Middle frontal gyrus (tissue), 1 donor: ENCODE measurements around the gene AADACL4.

Experiments used
- DNase-seq: peaks from one replicate; pipeline ENCODE4 v3.0.0-alpha.2; 2015; ENCODE audit warnings: low spot score; ENCODE audit errors: extremely low spot score

The AADACL4 gene

DNA sequence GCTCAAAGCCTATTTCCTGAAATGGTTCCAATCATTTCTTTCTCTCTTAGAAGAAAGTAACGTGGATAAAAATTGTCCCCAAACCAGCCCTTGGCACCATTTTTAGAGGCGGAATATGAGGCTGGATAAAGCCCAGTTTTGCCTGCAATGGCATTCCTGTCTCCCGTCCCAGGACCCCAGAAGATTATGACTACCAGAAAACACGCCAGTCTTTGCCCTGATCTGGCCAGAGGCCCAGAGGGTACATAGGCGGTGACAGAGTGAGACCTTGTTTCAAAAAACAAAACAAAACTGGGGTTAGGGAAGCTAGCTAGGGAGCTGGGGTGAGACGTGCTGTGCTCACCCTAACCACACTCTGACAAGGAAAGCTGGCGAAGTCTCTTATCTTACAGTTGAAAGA, at the start of gene AADACL4:
Gene AADACL4, plus strand, starts transcription at position 301 of the 400 bp plus-strand sequence. CDS start 462 bp downstream, outside the sequence.
- no peak for DNase-seq

DNA sequence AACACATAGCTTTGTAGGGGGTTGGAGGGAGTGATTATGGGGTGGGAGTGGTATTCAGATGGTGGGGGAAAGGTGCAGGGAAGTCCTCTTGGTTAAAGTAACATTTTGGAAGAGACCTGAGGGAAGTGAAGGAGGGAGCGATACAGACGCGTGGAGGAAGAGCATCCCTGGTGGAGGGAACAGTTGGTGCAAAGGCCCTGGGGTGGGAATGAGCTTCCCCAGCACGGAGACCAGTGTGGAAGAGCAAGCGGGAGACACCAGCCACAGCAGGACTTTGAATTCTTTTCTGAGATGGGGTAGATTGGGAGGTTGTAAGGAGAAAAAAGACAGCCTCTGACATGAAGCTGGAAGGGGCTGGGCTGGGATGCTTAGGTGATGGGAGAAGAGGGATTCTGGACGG, 49.4 kb upstream of the AADACL4 start:
- DNase-seq = no peak

DNA sequence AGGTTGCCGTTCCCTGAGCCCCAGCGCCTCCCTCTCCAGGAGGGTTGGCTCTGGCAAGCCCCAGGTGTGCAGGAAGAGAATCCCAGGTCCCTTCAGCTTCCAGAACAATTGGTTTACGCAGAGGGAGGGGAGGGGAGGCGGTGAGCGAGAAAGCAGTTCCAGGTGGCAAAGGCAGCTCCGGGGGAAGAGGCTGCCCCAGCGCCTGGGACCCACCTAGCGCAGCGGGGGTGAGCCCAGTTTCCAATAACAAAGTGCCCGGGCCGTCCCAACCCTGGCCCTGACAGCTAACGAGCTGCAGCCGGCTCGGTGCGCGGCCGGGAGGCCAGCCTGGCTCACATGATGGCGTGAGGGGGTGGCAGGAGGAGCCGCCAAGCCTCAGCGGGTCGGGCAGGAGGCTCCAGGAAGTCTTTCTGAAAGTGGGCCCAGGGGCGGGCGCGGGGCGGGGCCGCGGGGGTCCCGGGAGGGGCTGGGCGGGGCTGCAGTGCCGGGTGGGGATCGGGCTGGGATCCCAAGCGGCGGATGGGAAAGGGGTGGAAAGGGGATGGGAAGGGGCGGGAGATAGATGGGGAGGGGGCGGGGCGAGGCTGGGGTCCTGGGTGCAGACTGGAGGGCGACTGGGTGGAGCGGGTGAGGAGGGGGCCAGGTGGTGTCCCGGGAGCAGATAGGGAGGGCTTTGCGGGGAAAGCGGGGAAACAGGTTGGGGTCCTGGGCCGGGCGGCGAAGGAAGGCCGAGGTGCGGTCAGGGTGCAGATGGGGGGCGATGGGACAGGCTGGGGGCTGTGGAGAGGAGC, 48.7 kb upstream of the AADACL4 start:
- DNase-seq = no peak

DNA sequence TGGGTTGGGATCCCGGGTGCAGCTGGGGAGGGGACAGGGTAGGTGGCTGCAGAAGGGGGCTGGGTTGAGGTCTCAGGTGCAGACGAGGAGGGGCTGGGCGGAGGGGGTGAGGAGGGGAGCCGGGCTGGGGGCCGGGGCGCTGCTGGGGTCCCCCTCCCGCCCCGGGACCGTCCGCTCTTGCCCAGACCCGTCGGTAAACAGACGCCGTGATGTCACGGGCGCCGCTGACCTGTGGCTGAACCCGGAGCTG, 48.2 kb upstream of the AADACL4 start:
- DNase-seq = no peak

DNA sequence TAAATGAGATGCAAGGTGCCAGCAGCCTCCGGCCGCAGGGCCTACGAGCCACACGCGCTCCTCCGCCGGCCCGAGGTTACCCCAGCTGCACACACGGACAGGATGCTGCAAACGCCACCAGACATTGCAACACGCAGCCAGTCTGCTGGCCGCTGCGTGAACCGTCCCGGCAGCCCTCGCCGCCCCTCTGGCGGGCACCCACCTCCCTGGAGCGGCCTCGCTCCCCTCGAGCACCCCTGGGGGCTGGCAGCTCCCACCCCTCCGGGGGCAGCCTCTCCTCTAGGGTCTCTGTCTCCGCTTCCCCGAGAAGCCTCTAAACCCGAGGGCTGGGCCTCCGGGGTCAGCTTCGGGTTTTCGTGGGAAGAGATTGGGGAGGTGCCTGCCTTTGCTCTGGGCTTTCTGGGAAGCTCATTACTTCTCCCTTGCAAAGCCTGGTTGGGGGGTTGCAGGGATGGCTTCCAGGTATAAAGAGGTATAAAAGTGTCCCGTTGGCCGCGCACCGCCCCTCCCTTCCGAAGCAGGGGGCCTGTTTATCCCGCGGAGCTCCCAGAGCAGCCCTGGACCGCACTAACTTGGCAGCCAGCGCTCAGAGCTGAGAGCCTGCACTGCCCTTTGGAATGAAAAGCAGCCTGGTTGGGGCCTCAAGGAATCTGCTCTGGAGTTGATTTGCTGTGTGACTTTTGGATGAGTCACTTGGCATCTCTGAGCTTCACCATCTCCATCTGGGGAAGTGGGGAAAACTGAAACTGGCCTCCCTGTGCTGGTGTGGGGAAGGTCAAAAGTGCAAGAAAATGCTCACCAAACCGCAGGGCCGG, 47.7 kb upstream of the AADACL4 start:
- DNase-seq = no peak

DNA sequence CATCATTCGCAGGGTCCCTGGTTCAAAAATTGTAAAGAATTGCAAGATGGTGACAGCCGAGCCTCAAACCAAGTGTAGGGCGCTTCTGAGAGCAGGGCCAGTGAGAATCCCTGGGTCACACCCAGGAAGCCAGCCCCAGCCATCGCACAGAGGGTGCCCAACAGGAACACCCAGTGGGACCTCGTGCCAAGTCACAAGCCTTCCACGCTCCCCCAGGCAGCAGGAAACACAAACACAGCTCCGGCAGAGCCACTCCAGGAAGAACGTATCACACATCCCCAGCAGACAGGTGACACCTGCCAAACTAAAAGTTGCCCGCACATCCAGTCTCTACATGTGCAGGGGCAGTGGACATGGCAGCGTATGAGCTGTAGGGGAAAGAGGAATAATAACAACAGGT, 46.1 kb upstream of the AADACL4 start:
- no peak for DNase-seq

DNA sequence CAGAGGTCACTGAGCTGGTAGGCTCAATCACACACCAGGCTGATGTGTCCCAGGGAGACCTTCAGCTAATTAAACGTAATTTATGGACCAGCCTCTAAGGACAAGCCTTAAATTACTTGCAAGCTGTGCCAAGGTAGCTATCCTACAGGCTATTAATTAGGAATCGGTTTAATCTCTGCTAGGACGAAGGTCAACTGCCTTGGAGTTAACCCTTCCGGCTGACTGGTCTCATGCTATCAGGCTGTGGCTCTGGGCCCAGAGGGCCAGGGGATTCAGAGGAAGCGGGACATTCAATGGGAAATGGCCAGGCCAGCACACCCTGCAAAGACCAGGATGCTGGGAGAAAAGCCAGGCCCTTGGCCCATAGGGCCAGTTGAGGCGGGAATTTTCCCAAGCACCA, 44.9 kb upstream of the AADACL4 start:
- DNase-seq = no peak

DNA sequence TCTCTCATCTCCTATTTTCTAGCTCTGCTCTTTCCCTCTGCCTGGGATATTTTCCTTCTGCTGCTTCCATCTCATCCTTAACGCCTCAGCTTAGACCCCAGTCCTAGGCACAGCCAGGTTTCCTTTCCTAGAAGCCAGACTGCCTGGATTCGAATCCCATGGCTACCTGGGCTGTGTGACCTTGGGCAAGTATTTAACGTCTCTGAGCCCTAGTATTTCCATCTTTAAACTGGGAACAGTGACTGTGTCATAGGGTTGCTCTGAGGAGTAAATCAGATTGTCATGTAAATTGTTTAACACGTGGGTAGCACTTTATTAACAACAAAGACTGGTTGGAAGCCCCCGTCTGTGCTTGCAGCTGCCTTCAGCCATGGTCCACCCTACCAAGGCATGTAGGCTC, 44.2 kb upstream of the AADACL4 start:
- no peak for DNase-seq

DNA sequence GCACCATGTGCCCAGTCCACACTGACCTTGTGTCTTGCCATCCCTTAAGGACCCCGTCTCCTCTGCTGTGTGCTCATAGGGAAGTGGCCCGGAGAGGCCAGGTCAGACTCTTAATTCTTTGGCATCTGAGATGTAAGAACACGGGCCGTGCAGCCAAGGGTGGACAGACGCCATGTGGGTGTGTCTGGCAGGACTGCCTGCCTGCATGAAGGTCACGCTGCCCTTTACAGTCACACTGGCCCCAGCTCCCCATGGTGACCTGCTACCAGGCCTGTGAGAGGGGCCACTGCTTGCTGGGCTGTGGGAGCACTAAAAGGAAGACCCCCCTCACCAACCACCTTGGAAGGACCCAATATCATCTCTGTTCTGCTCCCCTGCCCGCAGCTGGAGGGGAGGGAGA, 43.5 kb upstream of the AADACL4 start:
- no peak for DNase-seq

DNA sequence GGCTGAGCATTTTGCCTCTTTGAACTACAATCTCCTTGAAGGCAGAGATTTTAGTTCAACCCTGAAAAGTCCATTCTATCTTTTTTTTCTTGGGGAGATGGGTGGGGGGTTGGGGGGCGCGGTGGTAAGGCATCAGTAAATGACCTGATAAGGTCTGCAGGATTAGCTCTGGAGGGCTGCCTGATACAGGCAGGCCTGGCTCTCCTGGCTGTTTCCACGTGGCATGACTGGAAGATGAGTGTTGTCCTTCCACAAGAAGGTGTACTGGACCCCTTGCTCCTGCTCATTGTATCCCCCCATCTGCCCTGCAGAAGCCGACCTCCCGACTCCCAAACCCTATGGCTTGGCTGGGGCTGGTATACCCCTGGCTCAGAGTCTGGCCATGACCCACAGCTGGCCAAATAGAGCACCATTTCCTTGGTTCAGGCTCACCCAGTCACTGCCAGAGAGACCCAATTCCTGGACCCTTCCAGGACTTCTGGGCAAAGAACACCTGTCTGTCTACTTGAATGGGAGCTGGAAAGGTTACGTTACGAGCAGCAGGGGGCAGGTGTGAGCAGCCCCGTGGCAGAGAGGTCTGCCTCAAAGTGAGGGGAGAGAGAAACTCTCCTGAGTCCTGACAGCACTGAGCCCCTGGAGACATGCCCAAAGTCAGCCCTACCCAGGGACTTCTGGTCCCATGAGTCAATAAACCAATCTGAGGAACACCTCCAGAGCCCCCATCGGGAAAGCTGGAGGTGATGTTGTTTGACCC, 42.8 kb upstream of the AADACL4 start:
- DNase-seq = no peak

DNA sequence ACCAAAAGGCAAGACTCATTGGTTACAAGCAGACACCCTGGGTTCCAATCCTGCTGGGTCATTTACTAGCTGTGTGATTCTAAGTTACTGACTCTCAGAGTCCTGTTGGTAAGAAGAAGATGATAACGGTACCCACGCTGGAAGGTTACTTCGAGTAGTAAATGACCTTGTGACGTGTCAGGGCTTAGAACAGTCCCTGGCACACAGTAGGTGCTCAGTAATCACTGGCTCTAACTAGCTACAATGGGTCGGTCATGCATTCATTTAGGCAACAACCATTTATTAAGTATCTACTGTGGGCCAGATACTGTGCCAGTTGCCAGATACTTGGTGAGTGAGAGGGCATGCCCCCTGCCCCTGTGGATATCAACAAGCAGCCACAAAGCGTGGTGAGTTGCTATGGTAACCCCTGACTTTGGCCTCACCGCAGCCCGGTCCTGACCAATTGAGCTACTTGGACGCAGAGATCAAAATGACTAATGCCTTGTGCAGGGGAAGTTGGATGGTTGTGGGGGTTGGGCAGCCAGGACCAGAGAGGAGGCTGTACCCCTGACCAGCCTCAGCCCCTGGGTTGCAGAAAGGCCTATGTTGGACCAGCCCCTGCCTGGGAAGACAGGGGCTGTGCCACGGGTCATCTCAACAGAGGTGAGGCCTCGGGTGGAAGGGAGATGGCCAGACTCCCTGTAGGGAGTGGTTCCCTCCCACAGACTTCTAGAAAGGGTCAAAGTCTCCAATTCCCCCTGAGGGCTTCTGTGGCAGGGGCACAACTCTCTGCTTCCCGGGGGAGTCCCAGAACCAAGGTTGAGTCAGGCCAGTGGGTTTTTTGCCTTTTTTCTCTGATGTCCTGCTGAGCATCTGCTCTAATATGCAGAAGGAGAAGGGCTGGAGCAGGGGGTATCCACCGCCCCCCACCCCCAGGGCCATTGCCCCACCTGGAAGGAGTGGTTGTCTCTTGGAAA, 41.9 kb upstream of the AADACL4 start:
- no peak for DNase-seq

DNA sequence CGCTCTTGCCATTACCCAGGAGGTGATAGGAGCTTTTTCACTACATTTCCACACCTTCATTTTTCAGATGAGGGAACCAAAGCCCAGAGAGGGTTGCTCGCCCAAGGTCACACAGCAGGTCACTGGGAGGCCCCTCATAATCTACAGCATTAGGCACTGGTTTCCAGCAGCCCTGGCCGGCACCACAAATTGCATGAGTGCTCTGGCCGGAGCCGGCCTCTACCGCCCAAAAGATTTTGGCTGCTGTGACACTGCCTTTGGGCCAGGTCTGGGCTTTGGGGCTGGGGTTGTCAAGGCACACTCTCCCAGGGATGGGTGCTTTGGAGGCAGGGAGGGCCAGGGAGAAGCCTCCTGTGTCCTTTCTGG, 41.2 kb upstream of the AADACL4 start:
- no peak for DNase-seq

DNA sequence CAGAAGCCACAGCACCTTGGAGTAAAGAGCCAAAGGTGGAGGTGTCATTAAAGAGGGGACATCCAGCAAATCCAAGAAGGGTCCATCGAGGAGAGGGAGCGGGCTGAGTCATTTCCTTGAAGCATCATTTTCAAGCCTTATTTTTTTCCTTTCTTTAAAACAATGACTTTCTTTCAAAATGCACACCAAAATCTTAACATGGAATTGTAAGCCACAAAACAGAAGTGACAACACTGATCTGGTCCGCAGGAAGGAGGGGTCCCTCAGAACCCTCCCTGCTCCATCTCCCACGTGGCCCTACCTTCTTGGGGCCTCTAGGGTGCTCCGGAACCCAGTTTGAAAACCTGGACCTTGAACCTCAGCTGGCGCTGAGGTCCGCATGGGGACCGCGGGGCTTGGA, 40.7 kb upstream of the AADACL4 start:
- DNase-seq = no peak

DNA sequence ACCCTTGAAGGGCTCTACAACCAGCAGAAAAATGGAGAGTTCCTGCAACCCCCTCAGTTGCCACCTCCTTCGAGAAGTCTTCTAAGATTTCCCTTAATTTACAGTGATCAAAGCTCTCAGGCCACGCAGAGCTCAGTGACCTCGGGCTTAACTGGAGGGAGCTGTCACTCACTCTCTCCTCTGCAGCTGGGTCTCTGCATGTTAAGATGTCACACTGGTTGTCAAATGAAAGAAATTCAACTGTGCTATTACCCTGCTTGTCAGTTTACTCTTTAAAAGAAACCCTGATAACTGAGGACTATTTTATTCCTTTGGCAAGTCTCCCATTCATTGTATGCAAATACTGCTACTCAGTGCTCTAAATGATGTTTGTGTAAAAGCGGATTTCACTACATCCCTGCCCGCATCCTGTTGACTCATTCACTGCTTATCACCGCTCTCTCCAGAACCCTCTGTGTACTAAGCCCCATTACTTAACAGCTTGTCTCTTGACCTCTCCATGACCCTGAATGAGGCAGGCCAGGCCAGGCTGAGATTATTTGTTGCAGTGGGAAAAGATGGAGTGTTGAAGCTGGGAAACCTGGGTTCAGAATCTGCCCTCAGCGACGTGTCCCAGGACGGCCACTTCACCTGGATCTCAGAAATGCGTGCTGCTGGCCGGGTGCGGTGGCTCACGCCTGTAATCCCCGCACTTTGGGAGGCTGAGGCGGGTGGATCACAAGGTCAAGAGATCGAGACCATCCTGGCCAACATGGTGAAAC, 39.6 kb upstream of the AADACL4 start:
- no peak for DNase-seq

DNA sequence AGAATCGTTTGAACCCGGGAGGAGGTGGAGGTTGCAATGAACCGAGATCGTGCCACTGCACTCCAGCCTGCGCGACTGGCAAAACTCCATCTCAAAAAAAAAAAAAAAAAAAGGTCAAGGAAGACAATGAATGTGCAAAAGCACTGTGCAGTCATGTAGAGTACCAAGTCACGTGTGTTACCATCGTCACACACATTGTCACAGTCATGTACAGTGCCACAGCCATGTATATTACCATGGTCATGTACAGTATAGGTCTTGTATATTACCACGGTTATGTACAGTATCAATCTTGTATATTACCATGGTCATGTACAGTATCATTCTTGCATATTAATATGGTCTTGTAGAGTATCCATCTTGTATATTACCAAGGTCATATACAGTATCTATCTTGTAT, 38.9 kb upstream of the AADACL4 start:
- DNase-seq = no peak

DNA sequence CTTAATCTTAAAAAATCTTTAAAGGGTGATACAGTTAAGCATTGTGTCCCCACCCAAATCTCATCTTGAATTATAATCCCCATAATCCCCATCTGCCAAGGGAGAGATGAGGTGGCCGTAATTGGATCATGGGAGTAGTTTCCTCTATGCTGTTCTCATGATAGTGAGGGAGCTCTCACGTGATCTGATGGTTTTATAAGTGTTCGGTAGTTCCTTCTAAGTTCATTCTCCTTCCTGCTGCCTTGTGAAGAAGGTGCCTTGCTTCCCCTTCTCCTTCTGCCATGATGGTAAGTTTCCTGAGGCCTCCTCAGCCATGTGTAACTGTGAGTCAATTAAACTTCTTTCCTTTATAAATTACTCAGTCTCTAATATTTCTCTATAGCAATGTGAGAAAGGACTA, 36.6 kb upstream of the AADACL4 start:
- no peak for DNase-seq

DNA sequence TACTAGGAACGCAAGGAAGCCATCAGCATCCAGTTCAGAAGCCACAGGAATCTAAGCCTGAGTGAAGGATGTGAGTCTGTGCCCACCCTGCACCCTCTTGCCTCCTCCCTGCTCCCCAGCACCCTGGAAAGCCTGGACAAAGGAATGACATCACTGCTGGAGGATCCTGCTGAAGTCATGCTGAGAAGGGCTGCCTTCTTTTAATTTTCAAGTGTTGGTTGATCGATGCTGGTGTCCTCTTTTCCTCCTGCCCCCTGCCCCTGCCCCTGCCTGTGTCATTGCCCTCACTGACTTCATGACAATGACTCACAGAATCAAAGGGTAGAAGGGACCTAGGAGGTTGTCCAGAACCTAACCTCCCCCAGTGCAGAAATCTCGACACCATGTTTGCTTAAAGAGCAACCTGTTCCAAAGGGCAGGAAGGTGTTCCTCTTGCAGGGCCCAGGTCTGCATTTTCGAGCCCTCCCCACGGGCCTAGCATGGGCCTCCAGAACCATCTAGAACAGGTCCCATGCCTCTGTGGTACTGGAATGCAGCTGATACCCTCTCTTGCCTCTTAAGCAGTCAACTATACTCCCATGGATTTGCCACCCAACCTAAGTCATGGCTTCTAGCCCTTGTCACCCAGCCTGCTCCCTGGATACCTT, 35.5 kb upstream of the AADACL4 start:
- DNase-seq = no peak

DNA sequence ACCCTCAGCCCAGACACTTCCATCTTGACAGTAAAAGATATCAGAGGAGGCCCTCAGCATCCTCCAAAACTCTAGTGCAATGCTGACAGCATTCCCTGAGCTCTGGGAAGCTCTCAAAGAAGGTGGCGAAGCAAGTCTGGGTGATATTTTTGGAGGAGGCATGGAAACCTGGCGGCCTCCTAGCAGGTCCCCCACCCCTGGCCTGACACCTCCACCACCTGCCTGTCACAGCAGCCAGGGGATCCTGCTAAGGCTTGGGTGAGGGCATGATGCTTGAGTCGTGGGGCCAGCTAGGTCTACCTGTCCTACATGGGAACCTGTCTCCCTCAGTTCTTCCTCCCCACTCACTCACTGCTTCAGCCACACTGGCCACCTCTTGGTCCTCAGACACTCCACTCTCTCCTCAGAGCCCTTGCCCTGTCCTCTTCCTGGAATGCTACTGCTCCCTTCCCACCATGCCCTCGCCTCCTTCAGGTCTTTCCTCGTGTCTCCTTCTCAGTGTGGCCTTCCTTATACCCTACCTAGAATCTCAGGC, 34.3 kb upstream of the AADACL4 start:
- no peak for DNase-seq

DNA sequence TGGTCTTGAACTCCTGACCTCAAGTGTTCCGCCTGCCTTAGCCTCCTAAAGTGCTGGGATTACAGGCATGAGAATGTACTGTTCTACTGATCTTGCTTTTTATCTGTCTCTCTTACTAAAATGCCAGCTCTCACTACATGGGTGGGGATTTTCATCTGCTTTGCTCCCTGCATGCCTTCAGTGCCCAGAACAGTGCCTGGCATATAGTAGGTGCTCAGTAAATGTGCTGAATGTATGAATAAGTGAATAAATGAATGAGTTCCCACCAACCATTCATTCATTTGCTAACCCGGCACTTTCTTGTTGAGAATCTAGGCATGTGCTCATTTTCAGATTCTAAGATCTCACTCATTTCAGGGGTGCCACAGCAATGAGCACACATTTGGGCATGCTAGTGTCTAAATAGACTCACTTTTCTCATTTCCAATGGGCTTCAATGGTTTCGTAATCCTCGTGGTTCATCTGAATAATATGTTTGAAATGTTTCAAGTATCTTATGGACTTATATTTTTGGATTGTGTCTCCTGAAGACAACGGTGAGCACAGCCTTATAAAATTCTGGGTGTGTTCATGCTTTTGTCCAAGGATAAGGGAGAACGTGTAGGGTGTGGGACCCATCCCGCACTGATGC, 33.5 kb upstream of the AADACL4 start:
- DNase-seq = no peak
